HG02884 (cell line): ENCODE data around the gene STARD5.

ENCODE experiments used
- ATAC-seq: cut with Tn5 transposase; IDR thresholded peaks from one replicate; pipeline ENCODE4 v1.9.1; 2021; ENCODE audit warnings: mild to moderate bottlenecking, moderate library complexity; ENCODE audit not compliant: unreplicated experiment

Gene STARD5

DNA sequence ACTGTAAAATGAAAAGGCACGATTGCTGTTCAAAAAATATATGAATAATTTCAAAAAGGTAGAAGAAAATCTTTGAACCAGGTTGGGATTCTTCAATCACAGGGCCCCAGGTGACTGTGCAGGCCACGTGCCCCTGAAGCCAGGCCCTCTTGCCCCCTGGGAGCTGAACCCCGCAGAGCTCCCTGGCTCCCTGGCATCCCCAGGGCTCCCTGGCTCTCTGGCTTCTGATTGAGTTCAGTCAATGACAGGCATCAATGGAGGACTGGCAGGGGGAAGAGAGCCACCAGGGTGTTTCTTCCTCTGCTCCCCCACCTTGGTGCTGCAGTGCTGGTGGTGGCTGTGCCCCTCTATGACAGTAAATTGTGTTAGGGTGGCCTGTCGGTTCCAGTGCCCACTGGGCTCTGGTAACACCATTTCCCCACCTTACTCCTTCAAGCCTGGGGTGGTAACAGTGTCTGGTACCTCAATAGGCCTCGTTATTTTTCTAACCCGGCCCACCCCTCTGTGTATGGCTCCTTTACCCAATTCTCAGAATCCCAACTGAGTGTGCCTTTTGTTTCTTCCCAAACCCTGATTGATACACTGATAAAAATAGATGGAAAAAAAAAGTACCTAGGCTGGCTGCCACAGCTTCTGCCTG, 62.6 kb downstream of the STARD5 start:
- ATAC-seq: no peak

DNA sequence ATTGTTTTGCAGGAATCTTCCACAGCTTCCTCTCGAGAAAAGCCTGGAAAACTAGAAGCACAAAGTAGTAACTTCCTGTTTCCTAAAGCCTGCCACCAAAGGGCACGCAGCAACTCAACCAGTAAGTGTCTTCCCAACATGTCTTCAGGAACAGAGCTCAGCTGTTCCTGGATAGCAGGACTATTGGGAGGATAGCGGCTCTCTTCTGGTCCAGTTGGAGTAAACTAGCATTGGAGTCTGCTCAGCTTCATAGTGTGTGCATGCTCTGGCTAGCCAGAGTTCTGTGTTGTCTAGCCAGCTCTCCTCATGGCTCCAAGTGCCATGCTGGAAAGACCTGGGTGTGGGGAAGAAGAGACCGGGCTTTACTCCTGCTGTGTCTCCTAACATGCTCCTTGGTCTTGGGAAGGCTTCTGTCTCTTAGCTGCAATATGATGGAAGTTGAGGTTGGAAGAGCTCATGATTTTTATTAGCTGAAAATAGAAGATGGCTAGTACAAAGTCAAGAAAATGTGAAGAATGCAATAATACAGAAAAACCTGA, 64.1 kb downstream of the STARD5 start:
- no peak for ATAC-seq
